ENCODE data around the gene GPR171.

DNA sequence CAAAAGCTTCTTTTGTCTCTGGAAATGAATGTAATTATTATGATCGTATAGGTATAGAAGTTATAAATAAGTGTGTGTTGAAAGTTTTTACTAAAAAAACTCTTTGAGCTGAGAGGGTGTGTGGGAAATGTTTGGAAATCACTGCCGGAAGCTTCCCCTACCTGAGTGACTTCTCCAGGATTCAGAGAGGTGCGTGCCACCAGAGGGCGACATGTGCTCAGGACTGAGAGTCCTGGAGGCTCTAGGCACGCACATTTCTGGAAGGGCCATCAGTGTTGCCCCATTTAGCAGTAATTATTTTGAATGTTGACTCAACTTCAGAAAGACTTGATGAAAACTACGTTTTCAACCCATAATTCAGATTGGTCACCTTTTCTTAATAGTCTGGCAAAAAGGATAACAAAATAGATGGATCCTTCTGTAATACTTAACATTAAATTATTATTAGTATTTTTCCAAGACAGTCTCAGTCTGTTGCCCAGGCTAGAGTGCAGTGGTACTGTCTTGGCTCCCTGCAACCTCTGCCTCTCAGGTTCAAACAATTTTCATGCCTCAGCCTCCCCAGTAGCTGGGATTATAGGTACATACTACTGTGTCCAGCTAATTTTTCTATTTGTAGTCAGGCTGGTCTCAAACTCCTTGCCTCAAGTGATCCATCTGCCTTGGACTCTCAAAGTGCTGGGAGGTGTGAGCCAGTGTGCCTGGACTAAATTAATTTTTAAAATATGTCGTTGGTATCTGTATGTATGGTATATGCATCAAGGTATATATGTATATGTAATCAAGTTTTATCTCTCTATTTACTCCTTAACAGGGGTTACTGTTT is 34.5 kb downstream of the GPR171 start:
- TF ChIP-seq, protein P1, sequence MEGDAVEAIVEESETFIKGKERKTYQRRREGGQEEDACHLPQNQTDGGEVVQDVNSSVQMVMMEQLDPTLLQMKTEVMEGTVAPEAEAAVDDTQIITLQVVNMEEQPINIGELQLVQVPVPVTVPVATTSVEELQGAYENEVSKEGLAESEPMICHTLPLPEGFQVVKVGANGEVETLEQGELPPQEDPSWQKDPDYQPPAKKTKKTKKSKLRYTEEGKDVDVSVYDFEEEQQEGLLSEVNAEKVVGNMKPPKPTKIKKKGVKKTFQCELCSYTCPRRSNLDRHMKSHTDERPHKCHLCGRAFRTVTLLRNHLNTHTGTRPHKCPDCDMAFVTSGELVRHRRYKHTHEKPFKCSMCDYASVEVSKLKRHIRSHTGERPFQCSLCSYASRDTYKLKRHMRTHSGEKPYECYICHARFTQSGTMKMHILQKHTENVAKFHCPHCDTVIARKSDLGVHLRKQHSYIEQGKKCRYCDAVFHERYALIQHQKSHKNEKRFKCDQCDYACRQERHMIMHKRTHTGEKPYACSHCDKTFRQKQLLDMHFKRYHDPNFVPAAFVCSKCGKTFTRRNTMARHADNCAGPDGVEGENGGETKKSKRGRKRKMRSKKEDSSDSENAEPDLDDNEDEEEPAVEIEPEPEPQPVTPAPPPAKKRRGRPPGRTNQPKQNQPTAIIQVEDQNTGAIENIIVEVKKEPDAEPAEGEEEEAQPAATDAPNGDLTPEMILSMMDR (IDR thresholded peaks at IDR 0.05): peak; percentile 55 to 84 (median 80)
- TF ChIP-seq POLR2A (IDR thresholded peaks at IDR 0.05): no peak

Data from esophagus squamous epithelium (tissue), 4 donors.